GM19238 (cell line): Measurements from ENCODE around the gene IL6R.
A peak's percentile ranks its signal among the peaks of the same experiment; 100 is the strongest.

Source experiments
- DNase-seq: peaks from one replicate; pipeline ENCODE4 v3.0.0; 2011; ENCODE audit warnings: low spot score; ENCODE audit not compliant: insufficient read length

The IL6R gene

DNA sequence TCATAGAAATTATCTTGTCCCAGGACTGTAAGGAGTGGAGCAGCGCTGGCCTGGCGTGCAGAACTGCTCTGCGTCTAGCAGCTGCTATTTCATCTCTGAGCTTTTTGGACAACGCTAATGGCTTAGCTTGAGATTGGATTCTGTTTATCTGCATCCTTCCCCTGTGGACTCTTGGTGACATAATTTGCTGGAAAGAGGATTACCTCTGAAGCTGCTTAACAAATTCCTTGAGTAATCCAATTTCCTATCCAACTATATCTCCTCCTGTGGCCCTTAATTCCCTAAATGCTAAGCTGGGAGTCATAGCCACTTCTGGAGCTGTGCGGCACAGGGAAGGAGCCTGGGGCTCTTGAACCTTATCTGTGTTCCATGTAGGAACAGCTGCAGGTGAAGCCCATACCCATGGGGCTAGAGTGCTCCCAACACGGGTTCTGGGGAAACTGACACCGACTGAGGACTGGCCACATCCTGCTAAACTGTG lies 43.2 kb downstream of the IL6R start:
- no peak for DNase-seq

DNA sequence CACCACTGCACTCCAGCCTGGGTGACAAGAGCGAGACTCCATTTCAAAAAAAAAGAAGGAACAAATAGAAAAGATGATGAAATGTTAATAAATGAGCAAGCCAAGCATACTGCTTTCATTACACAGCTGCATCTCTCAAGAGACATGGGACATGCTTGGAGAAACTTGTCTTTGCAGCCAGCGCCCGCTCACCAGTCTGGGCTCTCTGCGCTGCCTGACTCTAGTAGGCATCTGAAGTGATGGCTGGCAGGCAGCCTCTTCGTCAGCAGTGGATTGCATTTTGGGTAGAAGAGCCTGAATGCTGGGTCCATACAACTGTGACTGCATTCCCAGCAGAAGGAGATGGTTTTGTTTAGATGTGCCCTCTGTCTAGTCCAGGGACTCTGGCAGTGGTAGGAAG lies 48.0 kb downstream of the IL6R start:
- no peak for DNase-seq

DNA sequence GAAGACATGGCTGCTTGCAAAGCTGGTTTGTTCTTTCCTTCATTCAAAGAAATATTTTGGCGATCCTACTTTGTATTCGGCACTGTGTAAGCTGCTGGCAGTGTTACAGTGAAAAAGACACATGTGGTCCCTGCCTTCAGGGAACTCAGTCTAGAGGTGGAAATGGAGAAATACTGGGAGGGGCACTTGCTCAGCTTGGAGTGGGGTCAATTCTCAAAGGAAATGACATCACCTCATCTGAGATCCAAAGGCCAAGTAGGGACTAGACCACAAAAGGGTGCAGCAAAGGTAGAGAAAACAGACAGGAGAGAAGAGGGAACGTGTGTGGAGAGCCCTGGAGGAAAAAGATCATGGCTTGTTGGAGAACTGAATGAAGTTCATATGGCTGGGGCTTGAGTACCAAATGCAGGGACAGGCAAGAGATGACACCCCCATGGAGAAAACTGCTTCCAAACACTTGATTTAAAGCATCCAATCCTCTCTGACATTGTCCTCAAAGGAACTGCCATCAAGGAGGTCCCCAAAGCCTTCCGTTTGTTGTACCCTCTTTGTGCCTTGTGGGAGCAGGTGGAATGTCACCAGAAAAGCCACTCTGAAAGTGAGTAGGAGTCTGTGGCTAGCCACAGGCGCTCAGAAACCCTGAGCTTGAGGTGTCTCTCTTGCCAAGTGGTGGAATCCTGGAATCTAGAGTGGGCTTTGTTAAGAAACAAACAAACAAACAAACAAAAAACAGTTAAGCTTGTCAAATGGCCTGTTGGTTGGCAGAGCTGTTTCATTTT lies 48.6 kb downstream of the IL6R start:
- DNase-seq: no peak

DNA sequence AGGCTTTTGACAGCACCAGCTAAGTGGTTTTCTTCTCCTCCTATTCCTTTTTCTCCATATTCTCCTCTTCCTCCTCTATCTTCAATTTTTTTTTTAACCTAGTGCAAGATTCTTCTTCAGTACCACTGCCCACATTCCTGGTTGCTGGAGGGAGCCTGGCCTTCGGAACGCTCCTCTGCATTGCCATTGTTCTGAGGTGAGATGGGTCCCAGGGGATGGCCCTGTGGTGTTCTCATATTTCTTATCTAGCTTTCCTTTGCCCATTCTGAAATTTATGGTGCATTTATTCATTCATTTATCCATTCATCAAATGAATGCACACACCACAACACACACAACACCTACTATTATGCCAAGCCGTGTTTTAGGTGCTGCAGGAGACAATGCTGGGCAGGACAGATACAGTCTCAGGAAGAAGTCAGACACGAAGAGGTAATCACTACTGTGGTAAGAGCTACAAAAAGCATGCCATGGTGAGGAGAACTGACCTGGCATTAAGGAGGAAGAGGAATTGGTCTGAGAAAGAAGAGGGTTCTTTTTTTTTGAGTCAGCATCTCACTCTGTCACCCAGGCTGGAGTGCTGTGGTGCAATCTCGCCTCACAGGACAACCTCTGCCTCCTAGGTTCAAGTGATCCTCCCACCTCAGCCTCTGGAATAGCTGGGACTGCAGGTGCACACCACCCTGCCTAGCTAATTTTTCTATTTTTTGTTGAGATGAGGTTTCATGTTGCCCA lies 49.4 kb downstream of the IL6R start:
- DNase-seq: no peak

DNA sequence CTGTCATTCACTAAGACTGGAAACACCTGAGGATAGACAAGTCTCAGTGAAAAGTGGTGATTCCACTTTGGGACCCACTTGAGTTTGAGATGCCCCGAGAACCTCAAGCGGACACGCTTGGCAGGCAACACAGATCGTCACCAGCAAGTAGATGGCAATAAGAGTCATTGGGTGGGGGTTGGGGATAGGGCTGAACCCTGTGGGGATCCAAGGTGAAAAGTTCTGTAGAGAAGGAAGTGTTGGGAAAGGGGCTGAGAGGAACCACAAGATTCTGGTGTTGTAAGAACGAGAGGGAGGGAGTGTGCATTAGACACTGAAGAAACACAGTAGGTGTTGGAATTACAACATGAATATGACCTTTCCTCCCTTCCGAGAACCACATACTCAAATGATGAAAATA lies 51.5 kb downstream of the IL6R start:
- DNase-seq: no peak

DNA sequence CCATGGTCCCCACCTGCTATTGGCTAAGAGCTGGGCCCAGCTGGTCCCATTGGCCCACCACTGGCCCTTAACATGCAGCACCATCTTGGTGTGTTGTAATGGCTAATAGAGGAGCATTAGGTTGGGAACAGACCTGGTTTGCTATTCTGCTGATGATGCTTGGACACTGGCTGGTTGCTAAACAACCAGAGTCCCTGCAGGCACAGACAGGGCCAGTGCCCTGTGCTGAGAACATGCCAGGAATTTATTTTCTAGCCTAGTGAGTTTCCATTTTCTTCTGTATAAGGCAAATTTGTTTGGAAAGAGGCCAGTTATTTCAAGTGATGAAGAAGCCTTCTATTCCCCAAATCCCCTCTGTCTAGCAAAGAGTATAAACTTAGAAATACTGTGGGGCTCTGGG lies 53.9 kb downstream of the IL6R start:
- DNase-seq: no peak

DNA sequence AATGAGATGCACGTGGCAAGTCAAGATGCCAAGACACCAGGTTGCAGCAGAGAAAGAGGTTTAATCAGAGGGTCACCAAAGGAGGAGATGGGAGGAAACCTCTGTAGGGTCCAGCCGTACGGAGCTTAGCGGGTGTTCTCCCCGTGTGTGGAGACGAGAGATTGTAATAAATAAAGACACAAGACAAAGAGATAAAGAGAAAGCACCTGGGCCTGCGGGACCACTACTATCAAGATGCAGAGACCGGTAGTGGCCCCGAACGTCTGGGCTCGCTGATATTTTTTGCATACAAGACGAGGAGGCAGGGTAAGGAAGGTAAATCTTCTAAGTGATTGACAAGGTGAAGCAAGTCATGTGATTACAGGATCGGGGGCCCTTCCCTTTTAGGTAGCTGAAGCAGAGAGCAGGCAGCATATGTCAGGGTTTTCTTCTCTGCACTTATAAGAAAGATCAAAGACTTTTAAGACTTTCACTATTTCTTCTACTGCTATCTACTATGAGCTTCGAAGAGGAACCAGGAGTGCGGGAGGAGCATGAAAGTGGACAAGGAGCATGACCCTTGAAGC lies 55.6 kb downstream of the IL6R start:
- DNase-seq: no peak

DNA sequence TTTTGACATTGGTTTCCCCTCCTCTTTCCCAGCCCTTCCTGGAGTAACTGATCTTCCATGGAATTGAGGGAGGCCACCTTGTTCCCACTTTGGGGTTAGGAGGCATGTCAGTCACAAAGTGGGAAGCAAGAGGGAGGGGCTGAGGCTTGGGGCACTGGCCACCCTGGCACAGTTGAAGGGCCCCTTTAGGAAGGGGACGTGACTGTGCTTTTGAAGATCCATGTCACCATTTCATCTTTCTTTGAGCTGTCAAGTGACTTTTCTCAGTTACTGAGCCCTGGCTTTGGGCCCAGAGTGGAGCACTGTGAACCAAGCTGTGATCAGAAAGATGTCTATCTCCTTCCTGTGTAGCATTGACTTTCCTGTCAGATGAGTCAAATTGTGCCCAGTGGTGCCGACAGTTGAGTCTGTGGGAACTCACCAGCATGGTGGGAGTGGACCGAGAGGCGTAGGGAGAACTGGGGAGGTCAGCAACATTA lies 58.4 kb downstream of the IL6R start:
- no peak for DNase-seq

DNA sequence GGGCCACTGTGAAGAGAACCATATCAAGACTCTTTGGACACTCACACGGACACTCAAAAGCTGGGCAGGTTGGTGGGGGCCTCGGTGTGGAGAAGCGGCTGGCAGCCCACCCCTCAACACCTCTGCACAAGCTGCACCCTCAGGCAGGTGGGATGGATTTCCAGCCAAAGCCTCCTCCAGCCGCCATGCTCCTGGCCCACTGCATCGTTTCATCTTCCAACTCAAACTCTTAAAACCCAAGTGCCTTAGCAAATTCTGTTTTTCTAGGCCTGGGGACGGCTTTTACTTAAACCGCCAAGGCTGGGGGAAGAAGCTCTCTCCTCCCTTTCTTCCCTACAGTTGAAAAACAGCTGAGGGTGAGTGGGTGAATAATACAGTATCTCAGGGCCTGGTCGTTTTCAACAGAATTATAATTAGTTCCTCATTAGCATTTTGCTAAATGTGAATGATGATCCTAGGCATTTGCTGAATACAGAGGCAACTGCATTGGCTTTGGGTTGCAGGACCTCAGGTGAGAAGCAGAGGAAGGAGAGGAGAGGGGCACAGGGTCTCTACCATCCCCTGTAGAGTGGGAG lies 60.6 kb downstream of the IL6R start:
- DNase-seq: no peak

DNA sequence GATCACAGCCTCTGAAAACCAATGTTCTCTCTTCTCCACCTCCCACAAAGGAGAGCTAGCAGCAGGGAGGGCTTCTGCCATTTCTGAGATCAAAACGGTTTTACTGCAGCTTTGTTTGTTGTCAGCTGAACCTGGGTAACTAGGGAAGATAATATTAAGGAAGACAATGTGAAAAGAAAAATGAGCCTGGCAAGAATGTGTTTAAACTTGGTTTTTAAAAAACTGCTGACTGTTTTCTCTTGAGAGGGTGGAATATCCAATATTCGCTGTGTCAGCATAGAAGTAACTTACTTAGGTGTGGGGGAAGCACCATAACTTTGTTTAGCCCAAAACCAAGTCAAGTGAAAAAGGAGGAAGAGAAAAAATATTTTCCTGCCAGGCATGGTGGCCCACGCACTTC lies 61.1 kb downstream of the IL6R start:
- DNase-seq: no peak

DNA sequence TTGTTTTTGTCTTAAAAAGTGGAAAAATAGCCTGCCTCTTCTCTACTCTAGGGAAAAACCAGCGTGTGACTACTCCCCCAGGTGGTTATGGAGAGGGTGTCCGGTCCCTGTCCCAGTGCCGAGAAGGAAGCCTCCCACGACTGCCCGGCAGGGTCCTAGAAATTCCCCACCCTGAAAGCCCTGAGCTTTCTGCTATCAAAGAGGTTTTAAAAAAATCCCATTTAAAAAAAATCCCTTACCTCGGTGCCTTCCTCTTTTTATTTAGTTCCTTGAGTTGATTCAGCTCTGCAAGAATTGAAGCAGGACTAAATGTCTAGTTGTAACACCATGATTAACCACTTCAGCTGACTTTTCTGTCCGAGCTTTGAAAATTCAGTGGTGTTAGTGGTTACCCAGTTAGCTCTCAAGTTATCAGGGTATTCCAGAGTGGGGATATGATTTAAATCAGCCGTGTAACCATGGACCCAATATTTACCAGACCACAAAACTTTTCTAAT lies 61.8 kb downstream of the IL6R start:
- DNase-seq: no peak

DNA sequence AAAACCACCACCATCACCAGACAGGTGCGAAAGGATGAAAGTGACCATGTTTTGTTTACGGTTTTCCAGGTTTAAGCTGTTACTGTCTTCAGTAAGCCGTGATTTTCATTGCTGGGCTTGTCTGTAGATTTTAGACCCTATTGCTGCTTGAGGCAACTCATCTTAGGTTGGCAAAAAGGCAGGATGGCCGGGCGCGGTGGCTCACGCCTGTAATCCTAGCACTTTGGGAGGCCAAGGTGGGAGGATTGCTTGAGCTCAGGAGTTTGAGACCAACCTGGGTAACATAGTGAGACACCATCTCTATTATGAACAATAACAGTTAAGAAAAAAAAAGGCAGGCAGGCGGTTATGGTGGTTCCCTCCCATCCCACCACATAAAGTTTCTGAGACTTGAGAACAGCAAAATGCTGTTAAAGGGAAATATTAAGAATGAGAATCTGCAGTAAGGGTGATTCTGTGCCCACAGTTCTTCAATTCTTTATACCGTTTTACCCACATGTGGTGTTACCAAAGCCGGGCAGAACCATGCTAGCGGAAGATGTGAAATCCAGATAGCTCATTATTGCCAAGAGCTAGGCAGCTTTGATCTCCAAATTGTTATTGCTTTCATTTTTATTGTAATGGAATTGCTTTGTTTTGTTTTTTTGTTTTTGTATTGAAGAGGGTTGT lies 62.4 kb downstream of the IL6R start:
- no peak for DNase-seq

DNA sequence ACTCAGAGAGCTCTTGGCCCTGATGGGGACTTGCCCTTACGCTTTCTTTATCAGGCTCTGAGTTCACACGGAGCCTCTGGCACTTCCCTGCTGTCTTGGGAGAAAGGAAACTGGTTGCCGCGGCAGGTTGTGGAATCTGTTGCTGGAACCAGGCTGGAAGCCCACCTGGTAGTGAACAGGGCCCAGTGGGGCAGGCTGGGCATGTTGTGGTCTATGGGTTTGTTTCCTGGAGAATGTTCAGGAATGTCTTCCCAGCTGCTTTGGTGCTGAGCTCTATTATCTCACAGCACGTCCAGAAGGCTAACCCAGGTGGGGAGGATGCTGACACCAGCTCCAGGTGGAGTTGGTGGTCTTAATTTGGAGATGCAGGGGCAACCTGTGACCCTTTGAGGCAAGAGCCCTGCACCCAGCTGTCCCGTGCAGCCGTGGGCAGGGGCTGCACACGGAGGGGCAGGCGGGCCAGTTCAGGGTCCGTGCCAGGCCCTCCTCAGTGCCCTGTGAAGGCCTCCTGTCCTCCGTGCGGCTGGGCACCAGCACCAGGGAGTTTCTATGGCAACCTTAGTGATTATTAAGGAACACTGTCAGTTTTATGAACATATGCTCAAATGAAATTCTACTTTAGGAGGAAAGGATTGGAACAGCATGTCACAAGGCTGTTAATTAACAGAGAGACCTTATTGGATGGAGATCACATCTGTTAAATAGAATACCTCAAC lies 63.5 kb downstream of the IL6R start:
- DNase-seq: no peak

DNA sequence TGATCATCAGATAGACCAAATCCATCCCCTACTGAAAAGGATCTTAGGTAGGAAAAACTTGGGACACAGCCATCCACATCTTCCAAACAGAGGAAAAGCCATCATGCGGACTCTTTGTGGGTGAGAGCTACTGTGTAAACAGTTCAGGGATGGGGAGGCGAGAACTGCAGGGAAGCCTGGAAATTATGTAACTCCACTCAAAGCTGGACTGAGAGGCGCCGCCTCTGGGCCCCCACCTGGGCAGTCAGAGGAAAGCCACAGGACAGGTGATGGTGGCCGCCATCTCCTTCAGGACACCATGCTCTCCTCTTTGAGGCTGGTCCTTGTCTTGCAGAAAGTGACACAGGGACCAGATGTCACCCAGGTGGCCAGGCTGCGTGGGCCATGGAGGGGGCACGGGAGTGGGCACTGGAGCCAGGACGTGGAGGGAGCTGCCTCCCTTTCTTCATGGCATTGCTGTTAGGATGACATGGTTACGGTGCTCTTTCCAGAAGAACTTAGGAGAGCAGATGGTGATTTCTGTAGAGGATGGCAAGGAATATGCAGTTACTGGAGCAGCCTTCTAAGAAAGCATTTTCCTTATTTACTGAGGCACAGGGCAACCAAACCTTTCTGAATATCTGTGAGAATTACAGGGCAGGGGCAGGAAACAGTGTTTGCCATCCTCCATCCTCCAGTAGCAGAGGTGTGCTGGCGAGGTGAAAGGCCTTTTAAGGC lies 64.9 kb downstream of the IL6R start:
- no peak for DNase-seq

DNA sequence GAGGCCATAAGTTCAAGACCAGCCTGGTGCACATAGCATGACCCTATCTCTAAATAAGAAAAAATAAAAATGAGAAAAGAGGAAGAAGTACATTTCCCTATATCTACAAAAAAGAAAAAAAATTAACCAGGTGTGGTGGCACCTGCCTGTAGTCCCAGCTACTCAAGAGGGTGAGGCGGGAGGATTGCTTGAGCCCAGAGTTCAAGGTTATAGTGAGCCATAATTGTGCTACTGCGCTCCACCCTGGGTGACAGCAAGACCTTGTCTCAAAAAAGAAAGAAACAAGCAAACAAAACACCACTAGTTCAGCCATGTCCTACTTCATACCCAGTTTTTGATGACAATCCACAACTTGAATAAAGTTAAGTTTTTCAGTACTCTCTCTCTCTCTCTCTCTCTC lies 66.2 kb downstream of the IL6R start:
- no peak for DNase-seq

DNA sequence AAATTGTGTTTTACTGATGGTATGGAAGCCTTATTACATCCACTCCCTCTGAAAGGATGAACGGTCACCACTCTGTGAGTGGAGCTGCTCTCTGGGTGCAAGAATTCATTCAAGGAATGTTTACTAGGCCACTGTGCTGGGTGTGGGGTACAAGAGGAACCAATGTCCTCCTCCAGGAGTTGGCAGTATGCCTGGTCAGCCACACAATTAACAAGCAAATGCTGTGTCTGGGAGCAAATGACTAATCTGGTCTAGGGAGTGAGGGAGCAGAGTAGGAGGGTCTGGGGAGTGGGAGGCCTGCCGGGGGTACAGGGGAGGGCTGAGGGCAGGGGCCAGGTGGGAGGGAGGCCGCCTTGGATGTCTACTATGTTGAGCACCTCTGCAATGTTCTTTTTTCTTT lies 69.7 kb downstream of the IL6R start:
- DNase-seq: no peak

DNA sequence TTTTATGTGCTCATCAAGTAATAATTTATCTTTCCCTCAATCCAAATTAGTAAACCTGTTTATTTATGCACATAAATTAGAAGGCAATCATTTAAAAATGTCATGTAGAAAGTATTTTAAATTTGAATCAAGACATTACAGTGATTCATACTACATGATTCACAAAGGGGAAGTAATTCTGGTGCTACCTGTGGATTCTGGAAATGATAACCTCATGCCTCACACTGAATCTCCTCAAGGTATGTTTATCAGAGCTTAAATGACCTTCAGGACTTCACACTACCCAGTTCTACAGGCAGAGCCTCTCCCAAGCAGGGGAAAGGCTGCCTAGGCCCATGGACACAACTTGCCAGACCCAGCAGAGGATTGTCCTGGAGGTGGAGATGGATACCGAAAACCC lies 71.6 kb downstream of the IL6R start:
- DNase-seq: no peak

DNA sequence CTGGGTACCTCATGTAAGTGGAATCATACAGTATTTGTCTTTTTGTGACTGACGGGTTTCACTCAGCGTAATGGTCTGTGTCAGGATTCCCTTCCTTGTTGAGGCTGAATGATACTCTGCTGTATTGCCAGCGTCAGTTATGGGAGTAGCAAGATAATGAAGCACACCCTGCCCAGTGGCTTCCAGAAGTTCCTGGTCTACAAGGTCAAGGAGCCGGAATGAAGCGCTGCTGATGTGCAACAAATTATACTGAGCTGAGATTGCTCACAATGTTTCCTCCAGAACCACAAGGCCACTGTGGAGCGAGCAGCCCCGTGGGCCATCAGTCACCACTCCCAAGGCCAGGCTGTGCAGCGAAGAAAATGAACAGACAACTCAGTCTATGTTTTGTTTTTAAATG lies 72.9 kb downstream of the IL6R start:
- DNase-seq: no peak

DNA sequence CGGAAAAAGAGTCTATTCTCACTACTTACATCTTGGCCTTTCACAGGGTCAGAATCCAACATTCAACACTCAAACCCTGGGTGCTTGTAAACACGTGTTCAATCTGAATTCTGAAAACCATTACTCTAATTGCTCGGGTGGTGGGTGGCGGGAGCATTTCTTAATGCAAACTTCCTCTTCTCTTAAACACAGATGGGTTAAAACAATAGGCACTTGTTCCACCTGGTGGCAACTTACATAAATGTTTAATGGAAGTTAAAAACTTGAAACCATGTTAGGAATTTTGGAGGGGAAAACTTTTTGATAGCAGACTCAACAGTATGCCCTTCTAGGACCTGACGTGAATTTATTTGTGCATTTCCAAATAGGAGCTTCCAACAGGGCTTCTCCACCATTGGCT lies 73.5 kb downstream of the IL6R start:
- DNase-seq: no peak

DNA sequence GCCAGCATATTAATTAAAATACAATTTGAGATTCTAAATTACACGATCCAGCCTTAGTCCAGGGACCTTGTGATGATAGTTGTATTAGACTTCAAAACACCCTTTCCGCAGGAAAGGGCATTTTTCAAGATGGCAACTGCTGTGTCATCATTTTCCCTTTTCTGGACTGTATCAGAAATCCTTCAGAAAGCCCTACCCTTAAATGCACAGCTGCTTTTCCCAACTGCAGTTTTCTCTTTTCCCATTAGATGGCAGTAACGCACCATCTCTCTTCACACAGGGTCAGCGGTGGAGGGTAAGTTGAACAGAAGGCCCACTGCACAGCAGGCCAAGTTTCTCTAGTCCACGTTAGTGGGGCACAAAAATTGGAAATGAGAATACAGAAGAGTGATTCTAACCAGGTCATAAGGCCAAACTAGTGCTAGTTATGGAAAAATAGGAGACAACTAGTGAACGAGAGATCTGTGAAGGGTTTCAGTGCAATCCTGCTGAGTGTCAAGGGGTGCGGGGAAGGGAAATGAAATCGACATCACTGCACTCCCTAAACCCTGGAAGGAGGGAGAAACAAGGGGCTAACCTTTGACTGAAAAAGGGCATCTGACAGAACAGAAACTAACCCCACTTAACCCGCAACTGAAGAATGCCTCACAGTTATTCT lies 74.8 kb downstream of the IL6R start:
- peak; percentile 53 for DNase-seq
